Dedifferentiated amniotic fluid mesenchymal stem cell (primary cell): ENCODE measurements around the gene TMTC2.

ENCODE experiments used
- DNase-seq: peaks from one replicate; pipeline ENCODE4 v3.0.0-alpha.2; 2016; ENCODE audit errors: extremely low spot score

The TMTC2 gene

DNA sequence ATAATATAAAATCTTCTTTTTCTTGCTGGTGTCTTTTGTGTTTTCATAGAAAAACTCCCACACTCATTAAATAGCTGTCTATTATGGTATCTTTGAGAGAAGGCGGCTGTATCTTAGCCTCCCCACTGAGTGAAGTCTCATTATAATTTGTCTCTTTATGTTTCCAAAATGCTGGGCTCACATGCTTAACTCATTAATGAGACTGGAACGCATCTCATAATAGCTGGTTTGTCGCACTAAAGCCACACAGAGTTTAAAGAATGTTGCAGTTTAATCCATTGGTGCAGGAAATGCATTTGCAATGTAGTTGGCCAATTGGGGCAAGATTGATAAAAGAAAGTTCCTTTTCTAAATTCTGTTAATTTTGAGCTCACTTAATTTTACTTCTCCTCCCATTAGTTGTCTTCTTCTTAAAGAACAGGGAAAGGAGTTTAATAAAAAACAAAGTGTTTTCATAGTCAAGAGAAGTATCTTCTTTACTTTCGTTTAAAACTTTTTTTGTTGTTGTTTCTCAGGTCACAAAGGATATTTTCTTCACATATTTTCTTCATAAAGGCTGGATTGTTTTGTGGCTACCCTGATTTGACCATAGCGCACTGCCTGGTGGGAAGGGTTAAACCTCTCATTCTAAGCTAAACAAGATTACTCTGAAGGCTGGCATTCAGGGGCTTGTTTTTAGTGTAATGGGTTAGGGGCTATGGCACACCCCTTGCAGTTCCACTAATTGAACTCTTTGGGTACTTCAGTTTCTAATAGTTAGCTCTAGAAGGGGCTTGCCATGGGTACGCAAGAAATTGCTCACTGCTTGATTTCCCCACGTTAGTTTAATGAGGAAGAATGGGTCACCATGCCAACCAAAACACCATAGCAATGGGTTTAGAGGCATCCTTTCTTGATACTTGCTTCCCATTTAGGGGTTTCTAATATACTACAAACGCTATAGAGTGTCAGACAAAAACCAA lies 197.0 kb downstream of the TMTC2 start:
- DNase-seq = no peak

DNA sequence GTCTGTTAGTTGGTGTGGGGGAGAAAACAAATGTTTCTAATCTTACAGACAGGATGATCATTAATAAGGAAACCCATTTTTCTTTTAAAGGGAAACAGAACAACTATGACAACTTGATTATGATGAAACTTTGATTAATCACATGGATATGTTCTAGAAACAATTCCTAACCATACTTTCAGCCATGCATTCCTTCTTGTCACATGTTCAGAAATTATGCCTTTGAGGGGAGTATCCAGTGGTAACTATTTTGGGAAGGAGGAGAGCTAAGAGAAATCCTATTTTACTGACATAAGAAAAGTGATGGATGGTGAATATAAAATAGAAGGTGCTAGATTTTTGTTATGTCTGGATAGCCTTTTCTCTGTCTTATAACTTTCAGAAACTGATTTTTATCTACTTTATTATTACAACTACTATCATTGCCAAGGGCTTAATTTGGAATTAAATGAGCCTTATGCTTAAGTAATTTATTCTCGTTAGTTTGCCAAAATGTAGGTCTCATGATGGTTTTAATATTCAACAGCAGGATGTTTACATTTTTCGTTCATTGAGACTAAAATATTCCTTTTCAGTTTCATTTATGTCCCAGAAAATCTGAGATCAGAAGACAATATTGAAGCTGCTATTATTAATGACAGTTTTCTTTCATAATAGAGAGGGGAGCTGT lies 200.1 kb downstream of the TMTC2 start:
- no peak for DNase-seq

DNA sequence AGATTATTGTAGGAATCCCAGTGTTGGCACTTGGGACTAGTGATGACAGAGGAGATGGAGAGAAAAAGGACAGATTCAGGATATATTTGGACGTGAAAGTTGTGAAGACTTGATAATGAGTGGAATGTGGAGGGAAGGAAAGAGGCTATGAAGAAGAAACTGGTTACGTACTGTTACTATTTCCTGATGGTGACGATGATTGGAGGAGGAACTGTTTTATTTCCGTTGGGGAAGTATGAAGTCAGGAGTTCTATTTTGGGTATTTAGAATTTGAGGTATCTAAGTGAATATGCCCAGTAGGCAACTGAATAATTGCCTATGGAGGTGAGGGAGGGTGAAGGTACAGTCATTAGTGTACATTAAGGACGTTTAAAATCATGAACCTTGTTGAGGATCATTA lies 207.2 kb downstream of the TMTC2 start:
- no peak for DNase-seq

DNA sequence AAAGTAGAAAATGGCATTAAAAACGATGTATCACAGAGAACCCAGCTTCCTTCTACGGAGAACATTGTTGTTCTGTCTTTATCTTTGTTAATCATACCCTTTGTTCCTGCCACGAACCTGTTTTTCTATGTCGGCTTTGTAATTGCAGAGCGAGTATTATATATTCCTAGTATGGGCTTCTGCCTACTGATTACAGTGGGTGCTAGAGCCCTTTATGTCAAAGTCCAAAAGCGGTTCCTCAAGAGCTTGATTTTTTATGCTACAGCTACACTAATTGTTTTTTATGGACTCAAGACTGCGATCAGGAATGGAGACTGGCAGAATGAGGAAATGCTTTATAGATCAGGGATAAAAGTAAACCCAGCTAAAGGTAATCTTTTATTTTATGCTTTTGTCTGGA lies 209.6 kb downstream of the TMTC2 start:
- DNase-seq = no peak

DNA sequence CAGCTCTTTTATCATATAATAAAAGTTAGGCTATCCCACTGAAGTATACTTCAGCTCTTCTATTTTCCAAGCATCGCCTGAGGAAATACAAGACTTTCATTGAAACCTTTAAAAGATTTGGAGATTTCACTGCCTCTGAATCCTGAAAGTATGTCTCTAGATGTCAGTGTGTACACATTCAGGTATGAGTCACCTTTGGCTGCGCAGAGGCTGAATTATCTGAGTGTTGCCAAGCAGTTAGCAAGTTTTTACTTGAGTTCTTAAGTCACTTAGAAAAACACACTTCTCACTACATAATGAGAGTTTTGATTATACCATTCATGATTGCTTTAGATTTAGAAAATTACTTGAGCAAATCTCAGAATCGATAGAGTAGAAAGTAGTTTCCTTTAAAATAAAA lies 210.3 kb downstream of the TMTC2 start:
- no peak for DNase-seq

DNA sequence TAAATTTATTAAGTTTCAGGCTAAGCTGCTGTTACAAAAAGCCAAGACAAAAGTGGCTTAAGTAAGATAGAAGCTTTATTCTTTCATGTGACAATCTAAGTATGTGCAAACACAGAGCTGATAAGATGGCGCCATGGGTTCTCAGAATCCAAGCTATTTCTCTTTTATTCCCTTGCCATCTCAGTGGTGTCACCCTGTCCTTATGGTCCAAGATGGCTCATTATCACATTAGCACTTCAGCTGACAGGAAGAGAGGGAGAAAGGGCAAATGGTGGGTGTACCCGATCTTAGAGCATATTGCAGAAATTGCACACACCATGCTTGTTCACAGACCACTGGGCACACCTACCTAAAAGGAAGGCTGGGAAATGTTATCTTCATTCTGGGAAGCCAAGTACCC lies 211.7 kb downstream of the TMTC2 start:
- DNase-seq = no peak

DNA sequence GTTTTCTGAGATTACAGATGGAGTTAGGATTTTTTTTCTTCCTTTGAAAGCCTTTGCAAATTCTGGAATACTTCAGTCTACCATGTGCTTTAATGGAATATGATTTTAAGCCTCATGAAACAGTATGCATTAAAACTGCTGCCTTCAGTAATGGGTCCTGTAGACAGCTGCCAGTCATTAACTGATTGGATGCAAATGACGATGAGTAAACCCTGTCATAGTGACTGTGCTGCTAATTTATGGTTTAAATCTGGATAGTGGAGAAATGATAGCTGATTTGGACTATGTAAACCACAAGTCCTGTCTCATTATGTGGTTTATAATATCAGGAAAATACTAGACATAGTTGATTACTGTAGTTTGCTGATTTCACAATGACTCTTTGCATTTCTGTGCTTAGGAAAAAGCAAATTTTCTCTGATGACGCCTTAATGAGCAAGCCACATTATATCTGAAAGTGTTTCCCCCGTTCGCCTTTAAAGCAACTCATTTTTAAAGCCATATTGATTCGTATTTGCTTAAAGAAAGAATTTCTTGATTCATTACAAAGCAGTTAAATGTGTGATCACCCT lies 217.6 kb downstream of the TMTC2 start:
- no peak for DNase-seq

DNA sequence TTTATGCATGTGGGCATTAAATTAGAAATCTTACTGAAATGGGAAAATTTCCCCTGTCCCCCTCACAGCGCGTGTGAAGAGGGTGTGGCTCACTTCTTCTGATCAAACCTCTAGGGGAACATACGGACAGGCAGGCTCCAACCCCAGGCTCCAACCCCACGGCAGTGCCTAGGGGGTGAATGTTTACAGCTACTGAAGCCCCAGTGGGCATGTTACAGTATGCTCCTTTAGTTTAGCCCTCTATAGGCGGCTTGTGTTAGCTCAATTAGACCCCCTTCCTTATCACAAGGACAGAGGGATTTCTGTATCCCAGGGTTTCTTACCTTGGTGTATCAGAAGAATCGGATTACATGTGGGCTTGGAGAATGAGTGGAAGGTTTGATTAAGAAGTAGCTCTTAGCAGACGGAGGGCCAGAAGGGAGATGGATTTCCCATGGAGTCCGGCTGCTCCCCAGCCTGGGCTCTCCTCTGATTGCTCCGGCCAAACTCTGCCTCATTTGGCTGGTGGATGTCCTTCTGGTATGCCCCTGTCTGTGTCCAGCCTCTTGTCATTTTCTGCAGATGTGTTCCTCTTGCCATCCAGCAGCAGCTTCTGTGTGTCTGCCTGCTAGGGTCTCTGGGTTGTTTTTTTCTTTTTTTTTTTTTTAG lies 223.7 kb downstream of the TMTC2 start:
- DNase-seq = no peak

DNA sequence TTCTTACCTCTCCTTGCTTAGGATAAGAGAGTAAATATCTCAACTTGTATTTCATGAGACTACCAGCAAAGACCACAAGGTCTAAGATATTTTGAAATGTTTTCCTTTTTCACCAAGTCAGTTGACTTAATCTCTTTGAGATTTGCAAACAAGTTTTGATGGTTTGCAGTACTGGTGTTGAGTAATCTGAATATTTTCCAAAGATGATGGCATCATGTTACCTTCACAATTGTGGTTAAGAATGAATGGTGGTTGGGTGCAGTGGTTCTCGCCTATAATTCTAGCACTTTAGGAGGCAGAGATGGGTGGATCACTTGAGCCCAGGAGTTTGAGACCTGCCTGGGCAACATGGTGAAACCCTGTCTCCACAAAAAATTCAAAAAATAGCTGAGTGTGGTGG lies 225.7 kb downstream of the TMTC2 start:
- no peak for DNase-seq

DNA sequence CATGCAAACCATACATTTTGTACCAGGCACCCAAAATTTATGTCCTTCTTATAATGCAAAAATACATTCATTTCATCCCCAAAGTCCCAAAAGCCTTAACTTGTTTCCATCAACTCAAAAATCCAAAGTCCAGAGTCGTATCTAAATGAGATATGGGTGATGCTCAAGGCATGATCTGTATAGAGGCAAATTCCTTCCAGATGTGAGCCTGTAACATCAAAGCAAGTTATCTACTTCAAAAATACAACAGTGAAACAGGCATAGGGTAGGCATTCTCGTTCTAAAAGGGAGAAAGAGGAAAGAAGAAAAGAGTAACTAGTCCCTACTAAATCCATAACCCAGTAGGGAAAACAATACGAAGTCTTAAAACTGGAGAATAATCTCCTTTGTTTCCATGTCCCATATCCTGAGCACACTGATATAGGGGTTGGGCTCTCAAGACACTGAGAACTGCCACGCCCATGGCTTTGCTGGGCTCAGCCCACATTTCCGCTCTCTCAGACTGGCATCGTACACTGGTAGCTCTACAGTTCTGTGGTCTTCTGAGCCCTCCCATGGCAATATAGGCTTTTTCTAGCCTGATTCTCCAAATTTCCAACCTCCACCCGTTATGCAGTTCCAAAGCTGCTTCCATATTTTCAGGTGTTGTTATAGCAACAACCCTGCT lies 232.8 kb downstream of the TMTC2 start:
- no peak for DNase-seq

DNA sequence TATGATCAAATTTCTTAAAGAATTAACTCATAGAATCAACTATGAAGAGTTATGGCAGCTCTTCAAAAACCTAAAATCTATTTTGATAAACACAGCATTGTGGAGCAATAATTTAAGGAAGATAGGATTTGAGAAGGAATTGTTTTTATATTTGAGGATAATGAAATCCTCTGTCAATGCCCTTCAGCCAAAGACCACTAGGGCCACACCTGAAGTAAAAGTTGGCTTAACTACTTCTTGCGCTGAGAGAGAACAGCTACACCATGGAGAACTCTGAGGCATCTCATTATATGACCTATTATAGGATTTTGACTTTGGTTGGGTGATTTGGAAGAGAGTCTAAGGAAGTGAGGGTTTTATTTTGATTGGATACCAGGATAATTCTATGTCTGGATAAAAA lies 237.2 kb downstream of the TMTC2 start:
- no peak for DNase-seq

DNA sequence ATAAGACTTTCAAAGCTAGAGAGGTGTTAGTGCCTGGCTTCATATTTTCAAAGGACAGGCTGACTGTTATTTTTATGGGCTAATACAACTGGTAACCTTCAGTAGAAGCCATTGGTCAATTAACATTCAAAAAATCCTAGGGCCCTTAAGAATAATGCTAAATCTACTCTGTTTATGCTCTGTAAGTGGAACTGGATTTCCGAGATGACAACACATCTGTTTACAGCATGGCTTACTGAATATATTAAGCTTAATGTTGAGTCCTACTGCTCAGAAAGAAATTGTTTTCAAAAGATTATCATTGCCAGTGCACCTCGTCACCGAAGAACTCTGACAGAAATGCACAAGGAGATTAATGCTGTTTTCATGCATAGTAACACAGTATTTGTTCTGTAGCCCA lies 239.9 kb downstream of the TMTC2 start:
- DNase-seq = no peak

DNA sequence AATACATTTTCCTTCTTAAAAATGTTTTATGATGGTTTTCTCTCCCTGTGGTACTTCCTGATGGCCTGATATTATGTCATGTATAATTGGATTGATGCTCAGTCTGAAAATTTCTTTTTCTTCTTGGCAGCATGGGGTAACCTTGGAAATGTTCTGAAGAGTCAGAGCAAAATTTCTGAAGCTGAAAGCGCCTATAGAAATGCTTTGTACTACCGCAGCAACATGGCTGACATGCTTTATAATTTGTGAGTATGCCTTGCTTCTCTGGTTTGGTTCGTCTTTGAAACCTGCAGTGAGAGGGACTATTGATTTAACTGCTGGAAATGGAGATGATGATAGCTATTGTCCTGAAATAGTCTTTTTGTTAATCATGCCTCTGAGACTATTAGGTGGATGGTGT lies 243.6 kb downstream of the TMTC2 start:
- DNase-seq = no peak

DNA sequence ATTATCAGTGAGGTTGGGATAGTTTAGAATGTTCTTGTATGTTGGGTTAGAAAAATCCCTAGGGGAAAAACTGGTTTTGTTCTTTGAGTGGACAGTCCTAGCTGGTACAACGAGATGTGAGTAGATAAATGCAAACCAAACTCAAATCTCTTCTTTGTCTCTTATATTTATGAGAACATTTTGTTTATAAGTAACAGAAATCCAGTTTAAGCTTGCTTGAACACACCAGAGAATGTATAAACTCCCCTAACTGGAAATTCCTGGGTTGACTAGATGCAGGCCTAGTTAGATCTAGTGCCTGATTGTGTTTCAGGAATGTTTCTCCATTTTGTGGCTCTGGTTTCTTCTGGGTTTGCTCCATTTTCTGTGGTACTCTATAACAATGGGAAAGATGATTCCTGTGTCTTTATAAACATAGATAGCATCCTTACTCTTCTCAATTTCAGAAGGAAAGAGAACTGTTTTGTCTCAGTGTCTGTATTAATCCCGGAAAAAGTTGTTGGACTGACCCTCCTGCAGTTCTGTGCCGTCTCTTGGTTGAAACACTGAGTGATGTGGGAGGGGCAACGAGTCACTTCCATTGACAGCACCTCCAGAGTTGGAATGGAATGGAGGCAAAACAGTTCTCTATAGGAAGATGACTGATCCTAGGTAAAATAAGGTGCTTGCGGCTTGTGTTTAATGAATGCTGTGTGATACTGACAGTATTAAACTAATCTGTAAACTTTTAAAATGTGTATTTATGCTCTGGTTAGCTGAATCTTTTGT lies 244.8 kb downstream of the TMTC2 start:
- DNase-seq = no peak

DNA sequence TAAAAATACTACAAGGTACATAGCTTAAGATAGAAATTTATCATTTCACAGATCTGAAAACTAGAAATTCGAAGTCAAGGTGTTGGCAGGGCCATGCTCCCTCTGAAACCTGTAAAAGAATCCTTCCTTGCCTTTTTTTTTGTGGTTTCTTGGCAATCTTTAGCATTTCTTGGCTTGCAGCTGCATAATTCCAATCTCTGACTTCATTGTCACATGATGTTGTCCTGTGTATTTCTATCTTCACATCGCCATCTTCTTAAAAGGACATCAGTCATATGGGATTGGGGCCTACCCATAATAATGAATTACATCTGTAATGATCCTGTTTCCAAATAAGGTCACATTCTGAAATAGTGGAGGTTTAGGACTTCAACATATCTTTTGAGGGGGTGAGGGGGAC lies 250.4 kb downstream of the TMTC2 start:
- no peak for DNase-seq

DNA sequence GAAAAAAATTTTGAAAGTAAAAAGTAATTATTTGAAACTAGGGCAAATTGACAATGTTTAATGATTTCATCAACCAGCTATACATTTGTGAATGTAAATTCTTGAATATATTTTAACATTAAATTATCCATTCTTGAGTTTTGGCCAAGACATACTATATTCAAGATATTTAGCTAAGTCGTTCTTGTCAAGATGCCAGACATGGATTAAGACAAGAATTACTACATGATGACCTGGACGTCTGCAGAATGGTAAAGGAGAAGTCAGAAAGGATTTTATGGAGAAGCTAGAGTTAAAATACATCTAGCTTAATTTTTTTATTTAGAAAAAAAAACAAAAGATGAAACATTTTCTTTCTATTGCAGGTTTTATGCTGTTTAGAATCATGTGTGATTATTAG lies 255.8 kb downstream of the TMTC2 start:
- no peak for DNase-seq

DNA sequence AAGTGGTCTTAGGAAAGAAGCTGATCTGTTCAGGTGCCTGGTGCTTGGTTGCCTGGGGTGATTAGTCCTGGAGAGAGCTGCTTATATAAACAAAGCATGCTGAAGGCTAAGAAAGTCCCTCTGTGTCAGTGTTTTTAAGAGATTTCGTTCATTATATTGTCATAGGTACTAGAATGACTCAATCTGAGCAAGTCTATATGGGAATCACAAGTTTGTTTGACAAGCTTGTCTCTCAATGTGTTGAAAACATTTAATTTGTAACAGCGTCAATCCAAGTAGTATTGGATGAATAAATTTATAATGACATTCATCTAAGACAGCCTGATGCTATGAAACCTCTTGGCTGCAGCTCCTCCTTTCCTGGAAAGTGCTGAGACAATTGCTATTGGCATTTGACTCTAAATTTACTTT lies 256.3 kb downstream of the TMTC2 start:
- no peak for DNase-seq

DNA sequence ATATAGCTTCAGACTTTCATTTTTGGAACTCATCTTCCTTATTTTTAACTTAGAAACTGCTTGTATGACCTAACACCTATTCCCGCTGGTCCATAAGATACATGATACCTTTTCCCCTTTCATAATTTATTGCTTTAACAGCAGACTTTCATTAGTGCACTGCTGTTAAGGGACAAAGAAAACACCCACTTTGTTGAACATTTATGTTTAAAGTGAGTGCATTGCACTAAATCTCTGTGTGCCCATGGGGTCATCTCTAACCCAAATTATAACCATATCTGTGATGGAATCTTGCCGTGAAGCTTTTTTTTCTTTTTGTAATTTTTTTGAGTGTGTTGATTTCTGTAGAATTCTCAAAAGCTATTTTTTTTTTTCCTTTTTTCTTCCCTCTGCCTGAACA lies 261.8 kb downstream of the TMTC2 start:
- DNase-seq = no peak

DNA sequence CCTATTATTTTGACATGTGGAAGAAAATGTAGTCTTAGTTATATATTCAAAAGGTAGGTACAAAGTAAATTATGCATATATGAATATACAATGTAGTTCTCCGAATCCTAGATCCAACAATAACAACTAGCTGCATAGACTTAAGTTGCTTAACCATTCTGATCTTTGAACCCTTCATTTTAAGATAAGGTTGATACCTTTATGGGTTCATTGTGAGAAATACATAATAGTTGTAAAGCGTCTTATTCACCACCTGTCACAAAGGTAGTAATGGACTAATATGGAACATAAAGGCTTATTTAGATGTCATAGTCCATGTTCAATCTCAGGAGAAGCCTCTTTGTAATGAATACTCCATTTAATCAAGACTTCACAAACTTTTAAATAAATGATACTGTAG lies 263.6 kb downstream of the TMTC2 start:
- no peak for DNase-seq

DNA sequence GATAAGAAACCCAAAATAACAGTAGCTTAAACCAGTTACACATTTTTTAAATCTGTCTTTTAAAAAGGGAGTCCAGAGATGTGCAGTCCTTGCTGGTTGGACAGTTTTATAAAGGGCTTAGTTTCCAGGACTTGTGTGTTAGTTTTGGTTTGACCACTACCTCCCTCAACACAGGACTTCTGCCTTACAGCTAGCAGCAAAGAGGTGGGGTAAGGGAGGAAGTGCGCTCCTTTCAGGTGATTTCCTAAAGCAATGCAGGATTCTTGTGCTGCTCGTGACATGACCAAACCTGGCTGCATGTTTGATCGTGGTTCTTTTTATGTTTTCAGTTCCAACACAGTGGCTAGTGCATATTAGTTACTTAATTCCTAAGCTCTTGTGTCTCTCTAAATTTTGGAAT lies 266.2 kb downstream of the TMTC2 start:
- no peak for DNase-seq

DNA sequence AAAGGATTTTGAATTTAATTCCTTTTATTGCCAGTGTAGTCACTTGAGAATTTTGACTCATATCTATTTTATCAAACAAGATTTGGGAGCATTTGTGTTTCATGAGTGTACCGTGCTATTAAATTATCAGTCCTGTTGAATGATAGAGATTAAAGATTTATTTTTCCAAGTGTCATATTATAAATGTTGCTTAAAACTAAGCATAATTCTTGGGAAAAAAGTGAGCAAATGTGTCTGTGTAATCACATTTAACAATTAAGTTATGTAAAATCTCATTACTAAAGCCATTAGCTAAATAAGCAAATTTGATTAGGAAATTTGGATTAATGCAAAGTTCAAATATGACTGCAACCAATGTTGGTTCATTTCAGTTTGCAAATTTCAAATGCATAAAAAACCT lies 266.7 kb downstream of the TMTC2 start:
- no peak for DNase-seq
